Endothelial cell of umbilical vein (primary cell): ENCODE data around the gene FLT3.

ENCODE experiments used
- CTCF ChIP-seq, 2 donors: IDR thresholded peaks; 1 replicate in 1 of 2; 2 replicates in 1 of 2; pipeline ENCODE4 v1.5.1; 2011; ENCODE audit warnings: low read length in 2 of 2, mild to moderate bottlenecking in 2 of 2, moderate library complexity in 2 of 2, control low read depth in 1 of 2, inconsistent platforms in 1 of 2, low read depth in 1 of 2; ENCODE audit not compliant: insufficient read depth in 1 of 2; ENCODE audit errors: extremely low read depth in 1 of 2
- JUN ChIP-seq: IDR thresholded peaks from 2 replicates; pipeline ENCODE4 v1.6.1; 2011; ENCODE audit warnings: borderline replicate concordance, low read depth; ENCODE audit not compliant: insufficient read length, insufficient read depth
- MAX ChIP-seq: IDR thresholded peaks from 2 replicates; pipeline ENCODE4 v1.6.1; 2011; ENCODE audit not compliant: insufficient read depth, insufficient read length
- POLR2A ChIP-seq: IDR thresholded peaks from 2 replicates; pipeline ENCODE4 v1.6.1; 2012; ENCODE audit warnings: low read depth, mild to moderate bottlenecking, control low read depth, low read length
- POLR2AphosphoS5 ChIP-seq: IDR thresholded peaks from 2 replicates; pipeline ENCODE4 v1.6.1; 2012; ENCODE audit warnings: low read depth, mild to moderate bottlenecking, control low read depth, low read length, moderate library complexity; ENCODE audit not compliant: insufficient read depth

DNA sequence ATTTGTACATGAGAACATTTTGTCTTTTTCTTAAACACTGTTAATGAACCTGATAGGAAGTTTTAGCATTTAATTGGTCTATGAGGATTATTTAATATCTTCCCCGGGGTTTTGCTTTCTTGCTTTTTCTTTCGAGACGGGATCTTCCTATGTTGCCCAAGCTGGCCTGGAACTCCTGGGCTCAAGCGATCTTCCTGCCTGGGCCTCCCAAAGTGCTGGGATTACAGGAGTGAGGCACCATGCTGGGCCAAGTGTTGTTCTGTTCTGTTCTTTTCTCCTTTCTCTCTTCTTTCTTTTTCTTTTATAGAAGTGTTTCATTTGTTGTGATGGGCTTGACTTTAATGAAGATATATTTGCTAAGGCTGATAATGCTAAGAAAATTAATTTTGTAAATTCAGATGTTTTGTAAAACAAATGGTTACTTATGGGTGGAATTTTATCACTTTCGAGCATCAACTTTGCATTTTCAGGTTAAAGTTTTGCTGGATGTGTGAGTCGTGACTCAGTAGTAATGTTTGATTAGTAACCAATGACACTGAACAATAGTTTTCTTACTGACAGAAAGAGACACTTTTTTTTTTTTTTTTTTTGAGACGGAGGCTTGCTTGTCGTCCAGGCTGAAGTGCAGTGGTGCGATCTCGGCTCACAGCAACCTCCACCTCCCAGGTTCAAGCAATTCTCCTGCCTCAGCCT, 40.2 kb upstream of the FLT3 start:
- no peak for TF ChIP-seq CTCF (IDR thresholded peaks at IDR 0.05; ENCODE audit: extremely low read depth in 1 of 2, insufficient read depth in 1 of 2, low read depth in 1 of 2, low read length in 2 of 2)
- TF ChIP-seq MAX: no peak
- TF ChIP-seq JUN: no peak
- no peak for TF ChIP-seq POLR2A
- no peak for TF ChIP-seq POLR2AphosphoS5
